ENCODE results near the gene FZR1. TPM values are rescaled to one million over a fixed set of nuclear protein-coding genes. Genes with fewer than 3 reads are reported as not detected.
A peak's percentile ranks its signal among the peaks of the same experiment; 100 is the strongest.
"Not testable (repeated sequence)": the region's sequence is repeated elsewhere in the genome, so short reads cannot be mapped to it uniquely, and the experiment has no call there.

The FZR1 gene
- total RNA-seq, 4 donors from 2014 or later, result 29.1 to 107 (median 35.3) TPM

GRCh38 chr19:3503036-3503572 lies 3.0 kb upstream of the FZR1 start:
- Histone ChIP-seq H3K27ac (no peak overlapping the region), H3K9me3 (no peaks in the 10 kb centered on the region), H3K4me1 (peaks cover 5 to 34% (median 25%) of the 10 kb centered on the region in 4 donors), H3K27me3 (no peaks in the 10 kb centered on the region), H3K36me3 (no peaks in the 10 kb centered on the region), H3K4me3 (no peak overlapping the region)
- TF ChIP-seq POLR2AphosphoS5 (IDR thresholded peaks at IDR 0.05), result no peak
- DNase-seq, result no peak
- intact Hi-C loops (cut with DNase I; ENCODE audit: low total_unique reads) (no loop called here), in situ Hi-C loops (cut with MboI; ENCODE audit: low pct_ligation_motif_present in 1 of 4, low pct_unique_long_range_greater_than_20kb in 1 of 4, low sequenced_read_pairs in 3 of 4) (no loop called here)
- 84% methylated on average over 13 of the region's 13 CpGs; no CpG with 5 or more reads in 1 of the 2 donors for WGBS, 2 donors (ENCODE audit: low coverage in 1 of 2)

GRCh38 chr19:3504735-3505134 lies 1.4 kb upstream of the FZR1 start:
- no peaks in the 10 kb centered on the region for H3K27me3 ChIP-seq
- H3K4me1 ChIP-seq, result peaks cover 5 to 24% (median 19%) of the 10 kb centered on the region in 4 donors
- no peak for TF ChIP-seq POLR2AphosphoS5 (IDR thresholded peaks at IDR 0.05)
- no peak for TF ChIP-seq CTCF (IDR thresholded peaks at IDR 0.05)
- no peak for TF ChIP-seq POLR2A (IDR thresholded peaks at IDR 0.05)
- no peak for TF ChIP-seq EP300 (IDR thresholded peaks at IDR 0.05; ENCODE audit: low read depth)
- H3K4me3 ChIP-seq, result no peak overlapping the region
- in situ Hi-C loops (cut with MboI; ENCODE audit: low pct_ligation_motif_present in 1 of 4, low pct_unique_long_range_greater_than_20kb in 1 of 4, low sequenced_read_pairs in 3 of 4) (no loop called here), intact Hi-C loops (cut with DNase I; ENCODE audit: low total_unique reads) (no loop called here)
- WGBS, 2 donors (ENCODE audit: low coverage in 1 of 2), result 82 to 90% methylated on average over 3 to 5 of the region's 5 CpGs
- no peak for DNase-seq
- H3K9me3 ChIP-seq, result no peaks in the 10 kb centered on the region
- no peaks in the 10 kb centered on the region for H3K36me3 ChIP-seq
- H3K27ac ChIP-seq, result peak overlapping the region in 2 of 4 donors; percentile 84 to 94

GRCh38 chr19:3506384-3507340 lies 551 bp downstream of the FZR1 start:
- H3K9me3 ChIP-seq, result no peaks in the 10 kb centered on the region
- no peak for TF ChIP-seq POLR2AphosphoS5 (IDR thresholded peaks at IDR 0.05)
- TF ChIP-seq POLR2A (IDR thresholded peaks at IDR 0.05), result no peak
- TF ChIP-seq EP300 (IDR thresholded peaks at IDR 0.05; ENCODE audit: low read depth), result no peak
- TF ChIP-seq CTCF (IDR thresholded peaks at IDR 0.05), result no peak
- H3K36me3 ChIP-seq, result no peaks in the 10 kb centered on the region
- no peaks in the 10 kb centered on the region for H3K27me3 ChIP-seq
- intact Hi-C loops (cut with DNase I; ENCODE audit: low total_unique reads), result no loop called here
- peak overlapping the region; percentile 95 to 99 (median 98) for H3K4me3 ChIP-seq
- WGBS, 2 donors (ENCODE audit: low coverage in 1 of 2), result 0 to 1% methylated on average over 6 to 46 of the region's 69 CpGs
- H3K27ac ChIP-seq, result peak overlapping the region; percentile 88 to 97 (median 94)
- in situ Hi-C loops (cut with MboI; ENCODE audit: low pct_ligation_motif_present in 1 of 4, low pct_unique_long_range_greater_than_20kb in 1 of 4, low sequenced_read_pairs in 3 of 4), result no loop called here
- peaks cover 5 to 23% (median 14%) of the 10 kb centered on the region in 4 donors for H3K4me1 ChIP-seq
- DNase-seq, result peak; percentile 39

- TF ChIP-seq POLR2A (IDR thresholded peaks at IDR 0.05), result no peak
- TF ChIP-seq EP300 (IDR thresholded peaks at IDR 0.05; ENCODE audit: low read depth), result no peak
- TF ChIP-seq CTCF (IDR thresholded peaks at IDR 0.05), result no peak
- TF ChIP-seq POLR2AphosphoS5 (IDR thresholded peaks at IDR 0.05), result no peak
- peak overlapping the region; percentile 88 to 97 (median 94) for H3K27ac ChIP-seq
- H3K4me3 ChIP-seq, result peak overlapping the region; percentile 95 to 99 (median 98)
- DNase-seq, result peak; percentile 46
- in situ Hi-C loops (cut with MboI; ENCODE audit: low pct_ligation_motif_present in 1 of 4, low pct_unique_long_range_greater_than_20kb in 1 of 4, low sequenced_read_pairs in 3 of 4) (no loop called here), intact Hi-C loops (cut with DNase I; ENCODE audit: low total_unique reads) (no loop called here)
- no peaks in the 10 kb centered on the region for H3K9me3 ChIP-seq
- no peaks in the 10 kb centered on the region for H3K36me3 ChIP-seq
- WGBS, 2 donors (ENCODE audit: low coverage in 1 of 2), result 28 to 51% methylated on average over 7 to 31 of the region's 31 CpGs
- H3K4me1 ChIP-seq, result peaks cover 5 to 23% (median 14%) of the 10 kb centered on the region in 4 donors
- no peaks in the 10 kb centered on the region for H3K27me3 ChIP-seq
Observed at GRCh38 chr19:3507371-3508120, 1.4 kb downstream of the FZR1 start.

GRCh38 chr19:3508121-3508661 lies 2.1 kb downstream of the FZR1 start:
- DNase-seq; H3K27me3 ChIP-seq; H3K9me3 ChIP-seq; in situ Hi-C loops (cut with MboI; ENCODE audit: low pct_ligation_motif_present in 1 of 4, low pct_unique_long_range_greater_than_20kb in 1 of 4, low sequenced_read_pairs in 3 of 4); H3K36me3 ChIP-seq; intact Hi-C loops (cut with DNase I; ENCODE audit: low total_unique reads); H3K4me3 ChIP-seq: not testable (repeated sequence)
- Histone ChIP-seq H3K4me1 (peaks cover 5 to 23% (median 14%) of the 10 kb centered on the region in 4 donors), H3K27ac (peak overlapping the region in 1 of 4 donors; percentile 94)
- WGBS, 2 donors (ENCODE audit: low coverage in 1 of 2), result 20 to 96% methylated on average over 1 to 18 of the region's 18 CpGs

Data from transverse colon (tissue), 4 donors.